GM15510 (cell line): ENCODE data around the gene RABEPK.

Source experiments
- POLR2A ChIP-seq: IDR thresholded peaks from 3 replicates; pipeline ENCODE4 v1.6.1; 2011; ENCODE audit warnings: borderline replicate concordance; ENCODE audit not compliant: insufficient read length; ENCODE audit errors: extremely low read depth

RABEPK gene

GRCh38 chr9:125200216-125201047, at the start of gene RABEPK:
RABEPK (plus strand) TSS chr9:125200542; CDS start chr9:125203014, 2,472 bp downstream.
- peak; percentile 85 for TF ChIP-seq POLR2A

- TF ChIP-seq POLR2A, result no peak
Observed at GRCh38 chr9:125151730-125152129, 48.6 kb upstream of the RABEPK start.

GRCh38 chr9:125153712-125154367, 46.5 kb upstream of the RABEPK start:
- TF ChIP-seq POLR2A, result no peak

GRCh38 chr9:125156551-125156950, 43.8 kb upstream of the RABEPK start:
- TF ChIP-seq POLR2A, result no peak

GRCh38 chr9:125160750-125161149, 39.6 kb upstream of the RABEPK start:
- TF ChIP-seq POLR2A, result no peak

- TF ChIP-seq POLR2A, result no peak
Observed at GRCh38 chr9:125161284-125161918, 38.9 kb upstream of the RABEPK start.

- no peak for TF ChIP-seq POLR2A
Observed at GRCh38 chr9:125166762-125167161, 33.6 kb upstream of the RABEPK start.

GRCh38 chr9:125169895-125170294, 30.4 kb upstream of the RABEPK start:
- TF ChIP-seq POLR2A, result no peak

- TF ChIP-seq POLR2A, result no peak
Observed at GRCh38 chr9:125172031-125172755, 28.1 kb upstream of the RABEPK start.

- no peak for TF ChIP-seq POLR2A
Observed at GRCh38 chr9:125176636-125177035, 23.7 kb upstream of the RABEPK start.

- no peak for TF ChIP-seq POLR2A
Observed at GRCh38 chr9:125177888-125178287, 22.5 kb upstream of the RABEPK start.

GRCh38 chr9:125180876-125181275, 19.5 kb upstream of the RABEPK start:
- TF ChIP-seq POLR2A, result no peak

GRCh38 chr9:125183054-125183453, 17.3 kb upstream of the RABEPK start:
- TF ChIP-seq POLR2A, result no peak

GRCh38 chr9:125183561-125183960, 16.8 kb upstream of the RABEPK start:
- TF ChIP-seq POLR2A, result no peak

GRCh38 chr9:125189011-125189360, 11.4 kb upstream of the RABEPK start:
- no peak for TF ChIP-seq POLR2A
